H1 (cell line): ENCODE results near the gene SLC51B. TPM values are rescaled to one million over a fixed set of nuclear protein-coding genes. Genes with fewer than 3 reads are reported as not detected.

Experiments used
- CTCF ChIA-PET: fragments of 300-600 bp; sonication (Branson Sonifier 250); formaldehyde crosslinking; loops from one replicate; lab custom pipeline; 2021; ENCODE audit not compliant: partially characterized antibody; lab: Charles Lee
- POLR2A ChIA-PET: fragments of 300-600 bp; sonication (Branson Sonifier 250); formaldehyde crosslinking; loops from one replicate; lab custom pipeline; 2021; ENCODE audit warnings: inconsistent platforms; ENCODE audit not compliant: partially characterized antibody; lab: Charles Lee
- DNase-seq, 2 experiments: peaks; one replicate each; pipeline versions ENCODE4 v3.0.0 to v3.0.0-alpha.2; 2010 to 2022; ENCODE audit warnings: low spot score in 2 of 2, low read depth in 1 of 2, mixed read lengths in 1 of 2
- FAIRE-seq: peaks from 2 replicates; lab custom pipeline; 2011; peaks lifted over from hg19 to GRCh38; lab: Jason Lieb, UNC
- H2AFZ ChIP-seq: 2 replicates; pipeline ENCODE4 v1.8.1; 2012; ENCODE audit warnings: low read length, inconsistent platforms
- H2AK5ac ChIP-seq: 2 replicates; pipeline ENCODE4 v1.6.1; 2013; ENCODE audit warnings: low read depth, low read length
- H2BK120ac ChIP-seq: replicated peaks from 2 replicates; pipeline ENCODE3; 2013; ENCODE audit warnings: low read depth, low read length, inconsistent platforms
- H2BK12ac ChIP-seq: 2 replicates; pipeline ENCODE4 v1.6.1; 2013; ENCODE audit warnings: low read depth, low read length
- H2BK15ac ChIP-seq: 2 replicates; pipeline ENCODE4 v1.6.1; 2013; ENCODE audit warnings: low read length
- H2BK20ac ChIP-seq: 2 replicates; pipeline ENCODE4 v1.6.1; 2013; ENCODE audit warnings: low read length
- H2BK5ac ChIP-seq: 2 replicates; pipeline ENCODE4 v1.6.1; 2013; ENCODE audit warnings: low read depth, low read length
- H3K14ac ChIP-seq: 2 replicates; pipeline ENCODE4 v1.6.1; 2013; ENCODE audit warnings: inconsistent platforms; ENCODE audit not compliant: insufficient read length
- H3K18ac ChIP-seq: 2 replicates; pipeline ENCODE4 v1.6.1; 2013; ENCODE audit warnings: low read length; ENCODE audit errors: extremely low read depth
- H3K23ac ChIP-seq: 2 replicates; pipeline ENCODE4 v1.6.1; 2013; ENCODE audit warnings: inconsistent platforms; ENCODE audit not compliant: insufficient read length
- H3K23me2 ChIP-seq: 2 replicates; pipeline ENCODE4 v1.6.1; 2013; ENCODE audit warnings: low read depth, low read length
- H3K27ac ChIP-seq: 2 replicates; pipeline ENCODE4 v1.6.1; 2011; ENCODE audit warnings: low read depth, low read length, inconsistent platforms
- H3K27me3 ChIP-seq, 4 experiments: replicated peaks in 1 of 4; 1 replicate in 1 of 4; 2 replicates in 3 of 4; pipeline versions ENCODE4 v1.6.1 to v1.8.1; 2011 to 2013; ENCODE audit warnings: low read length in 3 of 4, mild to moderate bottlenecking in 3 of 4, inconsistent platforms in 2 of 4, mixed read lengths in 2 of 4, moderate library complexity in 1 of 4; ENCODE audit not compliant: control insufficient read depth in 3 of 4, insufficient read depth in 3 of 4; ENCODE audit errors: extremely low read depth in 1 of 4
- H3K36me3 ChIP-seq, 4 experiments: 2 replicates each; pipeline versions ENCODE4 v1.6.1 to v1.8.1; 2011 to 2013; ENCODE audit warnings: mild to moderate bottlenecking in 4 of 4, low read length in 3 of 4, moderate library complexity in 2 of 4, control low read depth in 1 of 4, inconsistent platforms in 1 of 4; ENCODE audit not compliant: insufficient read depth in 4 of 4, control insufficient read depth in 2 of 4
- H3K4ac ChIP-seq: replicated peaks from 2 replicates; pipeline ENCODE3; 2013; ENCODE audit warnings: low read length, low read depth, mixed read lengths, inconsistent platforms; ENCODE audit not compliant: insufficient read length
- H3K4me1 ChIP-seq, 4 experiments: replicated peaks in 1 of 4; 1 replicate in 1 of 4; 2 replicates in 3 of 4; pipeline versions ENCODE4 v1.6.1 to v1.8.1; 2011 to 2013; ENCODE audit warnings: low read length in 3 of 4, inconsistent platforms in 2 of 4, mixed read lengths in 1 of 4; ENCODE audit not compliant: insufficient read depth in 4 of 4, control insufficient read depth in 3 of 4
- H3K4me2 ChIP-seq, 2 experiments: 2 replicates each; pipeline versions ENCODE4 v1.6.1 to v1.8.1; 2011 to 2013; ENCODE audit warnings: low read depth in 2 of 2, low read length in 2 of 2, control low read depth in 1 of 2, inconsistent platforms in 1 of 2, mild to moderate bottlenecking in 1 of 2; ENCODE audit not compliant: insufficient read depth in 1 of 2
- H3K4me3 ChIP-seq, 4 experiments: fragments of 200-600, 300-600 bp in 1 of 4; sonication (generic), shearing (Covaris generic), sonication (Bioruptor Twin) in 1 of 4; 2 replicates each; pipeline versions ENCODE4 v1.5.1 to v1.8.1; 2011 to 2016; ENCODE audit warnings: low read length in 4 of 4, low read depth in 3 of 4, control low read depth in 2 of 4, inconsistent platforms in 2 of 4, mild to moderate bottlenecking in 2 of 4, mixed read lengths in 1 of 4, moderate library complexity in 1 of 4; ENCODE audit not compliant: insufficient read depth in 2 of 4; ENCODE audit errors: extremely low read depth in 1 of 4
- H3K56ac ChIP-seq: replicated peaks from 2 replicates; pipeline ENCODE3; 2013; ENCODE audit warnings: low read depth, mild to moderate bottlenecking, mixed read lengths, low read length, inconsistent platforms; ENCODE audit not compliant: insufficient read length
- H3K79me1 ChIP-seq: 2 replicates; pipeline ENCODE4 v1.6.1; 2013; ENCODE audit warnings: low read depth, low read length, control low read depth
- H3K79me2 ChIP-seq, 2 experiments: 2 replicates each; pipeline versions ENCODE4 v1.6.1 to v1.8.1; 2012 to 2013; ENCODE audit warnings: low read length in 2 of 2, mild to moderate bottlenecking in 2 of 2, inconsistent platforms in 1 of 2; ENCODE audit not compliant: insufficient read depth in 2 of 2, control insufficient read depth in 1 of 2
- H3K9ac ChIP-seq, 4 experiments: replicated peaks in 1 of 4; 1 replicate in 1 of 4; 2 replicates in 3 of 4; pipeline versions ENCODE4 v1.6.1 to v1.8.1; 2011 to 2013; ENCODE audit warnings: low read depth in 3 of 4, low read length in 3 of 4, control low read depth in 2 of 4, mild to moderate bottlenecking in 2 of 4, moderate library complexity in 2 of 4, inconsistent platforms in 1 of 4; ENCODE audit errors: extremely low read depth in 1 of 4
- H3K9me3 ChIP-seq, 2 experiments: 2 replicates each; pipeline versions ENCODE4 v1.6.1 to v1.8.1; 2012 to 2013; ENCODE audit warnings: mild to moderate bottlenecking in 2 of 2, moderate library complexity in 2 of 2, control low read depth in 1 of 2, inconsistent platforms in 1 of 2, low read depth in 1 of 2, low read length in 1 of 2, mixed read lengths in 1 of 2; ENCODE audit not compliant: insufficient read depth in 2 of 2
- H4K20me1 ChIP-seq, 2 experiments: replicated peaks in 1 of 2; 2 replicates each; pipeline versions ENCODE3 to v1.8.1; 2011 to 2013; ENCODE audit warnings: inconsistent platforms in 2 of 2, low read length in 2 of 2, mild to moderate bottlenecking in 1 of 2; ENCODE audit not compliant: insufficient read depth in 2 of 2, control insufficient read depth in 1 of 2
- H4K5ac ChIP-seq: 2 replicates; pipeline ENCODE4 v1.6.1; 2013; ENCODE audit warnings: low read length, low read depth, mixed read lengths, inconsistent platforms; ENCODE audit not compliant: insufficient read length
- H4K8ac ChIP-seq: 2 replicates; pipeline ENCODE4 v1.8.0; 2013; ENCODE audit warnings: mild to moderate bottlenecking, moderate library complexity, low read length, inconsistent platforms; ENCODE audit not compliant: insufficient read depth; ENCODE audit errors: extremely low read depth
- H4K91ac ChIP-seq: replicated peaks from 2 replicates; pipeline ENCODE3; 2013; ENCODE audit warnings: low read length, mixed read lengths, inconsistent platforms; ENCODE audit not compliant: insufficient read length
- CHD2 ChIP-seq: IDR thresholded peaks from 2 replicates; pipeline ENCODE4 v1.6.1; 2012; ENCODE audit warnings: low read length, improper control_type of control experiment
- CREB1 ChIP-seq: IDR thresholded peaks from 2 replicates; pipeline ENCODE4 v1.6.1; 2012; ENCODE audit warnings: inconsistent platforms
- CTCF ChIP-seq, 3 experiments: IDR thresholded peaks; 1 replicate in 2 of 3; 2 replicates in 1 of 3; pipeline versions ENCODE4 v1.5.1 to v1.6.1; 2011; ENCODE audit warnings: low read length in 3 of 3, mild to moderate bottlenecking in 3 of 3, inconsistent platforms in 2 of 3, low read depth in 1 of 3, moderate library complexity in 1 of 3; ENCODE audit not compliant: insufficient read depth in 1 of 3; ENCODE audit errors: control extremely low read depth in 1 of 3
- E2F6 ChIP-seq: IDR thresholded peaks from 2 replicates; pipeline ENCODE4 v1.6.1; 2012; ENCODE audit warnings: inconsistent platforms
- GABPA ChIP-seq: IDR thresholded peaks from 2 replicates; pipeline ENCODE4 v1.6.1; 2011; ENCODE audit warnings: mild to moderate bottlenecking, low read length, moderate library complexity, borderline replicate concordance; ENCODE audit not compliant: insufficient read depth
- POLR2AphosphoS5 ChIP-seq: IDR thresholded peaks from 2 replicates; pipeline ENCODE4 v1.6.1; 2011; ENCODE audit warnings: low read depth, low read length
- RAD21 ChIP-seq, 2 experiments: IDR thresholded peaks in 1 of 2; conservative IDR thresholded peaks in 1 of 2; 2 replicates each; pipeline ENCODE4 v1.6.1; 2011; ENCODE audit warnings: low read depth in 2 of 2, low read length in 2 of 2, improper control_type of control experiment in 1 of 2, inconsistent platforms in 1 of 2, mild to moderate bottlenecking in 1 of 2, moderate library complexity in 1 of 2
- WGBS, 2 experiments: shearing (Covaris generic) in 1 of 2; methylation state at CpG; one replicate each; pipeline versions ENCODE4 v1.1.6 to v1.1.7; 2013 to 2015; ENCODE audit warnings: low lambda C conversion rate in 2 of 2, mixed read lengths in 2 of 2, inconsistent platforms in 1 of 2, low coverage in 1 of 2, missing lambda C conversion rate in 1 of 2; ENCODE audit not compliant: insufficient replicate concordance in 2 of 2, insufficient coverage in 1 of 2, insufficient read length in 1 of 2; ENCODE audit errors: extremely low coverage in 1 of 2, missing lambda C conversion rate in 1 of 2; 5-methylcytosine and 5-hydroxymethylcytosine counted together
- polyA plus RNA-seq, 7 experiments: library from polyadenylated mRNA; depleted of rRNA in 3 of 7; stranded (reverse) in 5 of 7; unstranded in 2 of 7; fragments of >200 nt in 5 of 7; fragments of 200-250 nt in 2 of 7; gene quantifications; 1 replicate in 5 of 7; 2 replicates in 1 of 7; 4 replicates in 1 of 7; pipeline versions ENCODE4 v1.2.1 to v1.2.3, GENCODE V29; 2011 to 2013; ENCODE audit warnings: missing spikeins in 2 of 7, mixed read lengths in 2 of 7
- total RNA-seq: library from RNA; stranded (reverse); fragmentation: NEBNext Ultra II Directional; extraction: Animal tissue kit (Norgen Biotek cat#: 25700); gene quantifications from 2 replicates; pipeline ENCODE4 v1.2.1, GENCODE V29; 2021
- TF ChIP-seq, protein P1 (sequence below): IDR thresholded peaks from 2 replicates; pipeline ENCODE4 v1.6.1; 2012; ENCODE audit warnings: inconsistent platforms

The SLC51B gene
- total and polyA plus RNA-seq, 2 of the 8 experiments (the other 6 are each of a cell fraction or from before 2014, with no cell fraction given), result not detected

- Histone ChIP-seq H2BK20ac (peak overlapping the region; percentile 90; the same call in 1 of the 2 replicates), H3K36me3 (no peaks in the 10 kb centered on the region), H3K23me2 (no peaks in the 10 kb centered on the region; the same call in 1 of the 2 replicates), H2BK120ac (no peak overlapping the region), H3K23ac (no peak overlapping the region), H3K27me3 (peaks cover 0 to 9% (median 8%) of the 10 kb centered on the region in 4 experiments; a peak in 5 of 7 replicates), H3K18ac (no peak overlapping the region), H2BK15ac (0 out of 2 replicates have a peak overlapping the region, but pooled peaks have one; percentile 61), H3K9ac (no peak overlapping the region), H3K79me1 (no peaks in the 10 kb centered on the region), H4K20me1 (no peaks in the 10 kb centered on the region), H3K9me3 (peaks cover 0 to 3% of the 10 kb centered on the region in 2 experiments; a peak in 1 of 4 replicates), H4K5ac (no peak overlapping the region), H2AFZ (peak overlapping the region; percentile 36; the same call in 1 of the 2 replicates), H3K4me1 (peaks cover 3 to 13% (median 7%) of the 10 kb centered on the region in 4 experiments; a peak in 5 of 7 replicates), H3K14ac (no peak overlapping the region), H2BK12ac (peak overlapping the region; percentile 90; the same call in 1 of the 2 replicates), H2AK5ac (no peak overlapping the region), H3K4me3 (no peak overlapping the region), H4K8ac (peak overlapping the region; percentile 79; the same call in 1 of the 2 replicates), H3K79me2 (no peaks in the 10 kb centered on the region), H4K91ac (peak overlapping the region; percentile 34), H3K27ac (no peak overlapping the region), H3K4ac (peak overlapping the region; percentile 15), H3K4me2 (0 out of 4 replicates have a peak overlapping the region, but pooled peaks of 1 of the 2 experiments have one; percentile 39), H2BK5ac (no peak overlapping the region), H3K56ac (no peak overlapping the region)
- ChIA-PET POLR2A (interaction anchor here (0.9 to 14.5 kb wide), 6 partner anchors 9 to 388 kb away, joined by 3 to 93 read pairs (median 4); partner anchors contain the start of gene RASL12), CTCF (interaction anchor here (0.7 to 32.9 kb wide), 14 partner anchors 7 to 94 kb away, joined by 3 to 1213 read pairs (median 6); partner anchors contain the start of genes RASL12 and SLC51B)
- peak; percentile 84 to 85 for DNase-seq
- 18% methylated on average over 24 of the region's 24 CpGs; no CpG with 5 or more reads in 1 of the 2 experiments for WGBS, 2 experiments
- FAIRE-seq, result no peak
- TF ChIP-seq, protein P1, sequence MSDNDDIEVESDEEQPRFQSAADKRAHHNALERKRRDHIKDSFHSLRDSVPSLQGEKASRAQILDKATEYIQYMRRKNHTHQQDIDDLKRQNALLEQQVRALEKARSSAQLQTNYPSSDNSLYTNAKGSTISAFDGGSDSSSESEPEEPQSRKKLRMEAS, result peak; percentile 99
- TF ChIP-seq CHD2, result no peak
- peak; percentile 55; the same call in 1 of the 2 replicates for TF ChIP-seq GABPA
- TF ChIP-seq E2F6, result peak; percentile 97
- peak; percentile 69 to 74 for TF ChIP-seq RAD21 (IDR thresholded peaks at IDR 0.05 in 1 of 2, conservative IDR thresholded peaks at IDR 0.05 in 1 of 2; ENCODE audit: low read depth in 2 of 2, low read length in 2 of 2)
- TF ChIP-seq CTCF (IDR thresholded peaks at IDR 0.05; ENCODE audit: control extremely low read depth in 1 of 3, insufficient read depth in 1 of 3, low read depth in 1 of 3, low read length in 3 of 3), result peak; percentile 77 to 95 (median 86)
- TF ChIP-seq POLR2AphosphoS5, result no peak
- TF ChIP-seq CREB1, result peak; percentile 73
Measured at GRCh38 chr15:65077981-65078352, 32.8 kb downstream of the SLC51B start.
